NCI-H2196 (cell line): ENCODE data around the gene TP53TG3F.
"Not testable (repeated sequence)": the region's sequence is repeated elsewhere in the genome, so short reads cannot be mapped to it uniquely, and the experiment has no call there.

Source experiments
- DNase-seq: peaks from one replicate; lab custom pipeline; 2025; ENCODE audit not compliant: unreplicated experiment; lab: John Stamatoyannopoulos, UW

Gene TP53TG3F, protein sequence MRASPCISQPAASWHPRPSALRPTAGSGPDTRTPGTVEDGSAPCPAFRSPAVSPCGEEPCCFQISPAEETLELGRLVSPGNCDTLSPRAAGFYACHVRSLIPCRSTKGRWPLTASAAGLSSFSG

DNA sequence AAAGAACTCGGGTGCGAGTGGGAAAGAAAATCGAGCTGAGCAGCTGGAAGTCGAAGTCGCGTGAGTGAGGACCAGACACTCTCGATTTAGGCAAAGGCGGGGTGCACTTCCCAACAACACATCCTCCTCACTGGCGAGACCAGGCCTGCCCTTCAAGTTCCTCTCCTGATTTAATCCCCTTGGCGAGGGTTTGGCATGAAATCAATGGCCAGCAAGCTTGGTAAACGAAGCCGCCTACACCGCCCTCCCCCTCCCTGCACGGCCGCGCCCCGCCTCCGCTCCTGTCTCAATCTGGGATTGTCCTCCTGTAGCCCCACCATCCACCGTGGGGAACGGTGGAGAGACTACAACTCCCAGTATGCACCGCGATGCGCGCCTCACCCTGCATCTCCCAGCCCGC is at the start of gene TP53TG3F:
Gene TP53TG3F (plus strand): TSS at position 301 of the 400 bp plus-strand sequence. CDS start 68 bp downstream, at position 369.
- not testable (repeated sequence) for DNase-seq

DNA sequence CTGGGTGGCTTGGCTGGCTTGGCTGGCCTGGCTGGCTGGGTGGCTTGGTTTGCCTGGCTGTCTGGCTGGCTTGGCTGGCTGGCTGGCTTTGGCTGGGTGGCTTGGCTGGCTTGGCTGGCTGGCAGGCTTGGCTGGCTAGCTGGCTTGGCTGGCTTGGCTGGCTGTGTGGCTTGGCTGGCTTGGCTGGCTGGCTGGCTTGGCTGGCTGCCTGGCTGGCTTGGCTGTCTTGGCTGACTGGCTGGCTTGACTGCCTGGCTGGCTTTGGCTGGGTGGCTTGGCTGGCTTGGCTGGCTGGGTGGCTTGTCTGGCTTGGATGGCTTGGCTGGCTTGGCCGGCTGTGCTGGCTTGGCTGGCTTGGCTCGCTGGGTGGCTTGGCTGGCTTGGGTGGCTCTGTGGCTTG is 32.2 kb downstream of the TP53TG3F start:
- DNase-seq = not testable (repeated sequence)

DNA sequence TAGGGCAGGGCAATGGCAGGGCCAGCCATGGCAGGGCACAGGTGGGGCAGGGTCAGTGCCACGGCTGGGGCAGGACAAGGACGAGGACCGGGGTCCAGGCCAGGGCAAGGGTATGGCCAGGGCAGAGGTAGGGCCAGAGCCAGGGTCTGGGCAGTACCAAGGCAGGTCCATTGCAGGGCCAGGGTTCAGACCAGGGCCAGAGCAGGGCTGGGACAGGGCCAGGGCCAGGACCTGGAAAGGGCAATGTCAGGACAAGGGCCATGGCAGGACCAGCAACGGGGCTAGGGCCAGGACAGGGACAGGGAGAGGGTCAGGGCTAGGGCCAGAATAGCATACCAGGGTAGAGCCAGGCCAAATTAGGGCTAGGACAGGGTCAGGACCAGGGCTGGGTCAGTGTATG is 47.8 kb downstream of the TP53TG3F start:
- not testable (repeated sequence) for DNase-seq

DNA sequence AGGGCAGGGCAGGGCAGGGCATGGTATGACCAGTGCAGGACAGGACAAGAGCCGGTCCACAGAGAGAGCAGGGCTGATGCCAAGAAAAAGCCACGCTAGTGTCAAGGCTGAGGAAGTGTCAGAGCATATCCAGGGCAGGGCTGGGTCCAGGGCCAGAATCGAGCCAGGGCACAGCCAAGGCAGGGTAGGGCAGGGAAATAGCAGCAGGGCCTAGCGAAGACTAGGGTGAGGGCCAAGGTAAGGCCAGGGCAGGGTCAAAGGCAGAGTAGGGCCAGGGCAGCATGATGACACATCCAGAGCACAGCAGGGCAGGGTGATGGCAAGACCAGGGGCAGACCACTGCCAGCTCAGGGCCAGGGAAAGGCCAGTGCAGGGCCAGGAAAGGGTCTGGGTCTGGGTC is 49.7 kb downstream of the TP53TG3F start:
- DNase-seq = not testable (repeated sequence)

DNA sequence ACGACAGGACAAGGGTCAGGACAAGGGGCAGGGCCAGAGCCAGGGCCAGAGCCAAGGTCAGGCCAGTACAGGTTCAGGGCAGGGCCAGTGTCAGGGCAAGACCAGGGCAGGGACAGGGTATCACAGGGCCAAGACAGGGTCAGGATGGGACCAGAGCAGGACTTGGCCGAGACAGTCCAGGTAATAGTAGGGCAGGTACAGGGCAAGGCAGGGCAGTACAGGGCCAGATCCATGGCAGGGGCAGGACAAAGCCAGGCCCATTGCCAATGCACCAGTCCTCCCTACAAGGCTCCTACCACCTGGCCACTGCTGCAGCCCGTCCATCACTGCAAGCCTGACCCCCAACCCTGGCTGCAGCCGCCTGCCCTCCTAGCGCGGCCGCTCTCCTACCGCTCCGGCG is 50.5 kb downstream of the TP53TG3F start:
- not testable (repeated sequence) for DNase-seq
